ENCODE measurements around the gene MNX1.

Gene MNX1

GRCh38 chr7:157009778-157010587 is 480 bp downstream of the MNX1 start:
- Histone ChIP-seq H3K27ac (replicated peaks) (no peak overlapping the region), H3K4me3 (replicated peaks; ENCODE audit: insufficient read depth, low read length) (peak overlapping the region; percentile 40), H3K27me3 (ENCODE audit: insufficient read depth, poor library complexity, severe bottlenecking) (peaks cover 84% of the 10 kb centered on the region)
- DNase-seq (ENCODE audit: low read depth in 1 of 2, low spot score in 1 of 2): no peak
- TF ChIP-seq SPI1 (IDR thresholded peaks at IDR 0.05; ENCODE audit: borderline replicate concordance, low read depth): no peak

DNA sequence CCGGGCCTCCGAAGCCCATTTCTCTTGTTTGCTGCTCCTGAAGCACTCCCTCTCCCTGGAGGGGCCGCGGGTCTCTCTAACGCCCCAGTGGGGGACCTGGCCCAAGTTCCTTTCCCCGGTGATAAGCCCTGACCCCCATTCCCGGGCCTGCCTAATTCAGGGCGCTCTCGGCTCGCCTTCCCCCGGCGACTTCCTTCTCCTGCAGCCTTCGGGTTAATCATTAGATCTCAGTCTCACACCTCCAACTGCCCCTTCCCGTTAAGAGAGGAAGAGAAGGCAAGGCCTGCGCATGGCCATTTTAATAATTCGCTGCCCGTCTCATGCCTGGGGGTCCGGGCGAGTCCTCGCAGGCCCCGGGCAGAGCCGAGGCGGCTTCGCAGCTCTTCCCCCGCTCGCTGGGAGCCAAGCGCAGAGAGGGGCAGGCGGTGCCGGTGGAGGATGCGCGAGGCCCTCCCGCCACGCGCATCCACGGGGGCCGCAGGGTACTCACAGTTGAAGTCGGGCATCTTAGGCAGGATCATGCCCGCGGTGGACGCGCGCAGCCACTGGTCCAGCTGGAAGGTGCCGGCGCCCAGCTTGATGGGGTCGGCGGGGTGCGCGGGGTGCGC is 1.2 kb downstream of the MNX1 start:
- H3K27me3 ChIP-seq (ENCODE audit: insufficient read depth, poor library complexity, severe bottlenecking): peaks cover 84% of the 10 kb centered on the region
- no peak overlapping the region for H3K27ac ChIP-seq (replicated peaks)
- no peak for DNase-seq (ENCODE audit: low read depth in 1 of 2, low spot score in 1 of 2)
- H3K4me3 ChIP-seq (replicated peaks; ENCODE audit: insufficient read depth, low read length): no peak overlapping the region
- TF ChIP-seq SPI1 (IDR thresholded peaks at IDR 0.05; ENCODE audit: borderline replicate concordance, low read depth) (no peak), CTCF (IDR thresholded peaks at IDR 0.05; ENCODE audit: insufficient read depth, low read length) (no peak), GABPA (IDR thresholded peaks at IDR 0.05; ENCODE audit: low read depth) (no peak), REST (IDR thresholded peaks at IDR 0.05; ENCODE audit: insufficient replicate concordance, low read depth) (no peak), POLR2AphosphoS5 (IDR thresholded peaks at IDR 0.05; ENCODE audit: low read depth) (no peak)

- TF ChIP-seq CTCF (IDR thresholded peaks at IDR 0.05; ENCODE audit: insufficient read depth, low read length) (no peak), POLR2AphosphoS5 (IDR thresholded peaks at IDR 0.05; ENCODE audit: low read depth) (no peak), SPI1 (IDR thresholded peaks at IDR 0.05; ENCODE audit: borderline replicate concordance, low read depth) (no peak), REST (IDR thresholded peaks at IDR 0.05; ENCODE audit: insufficient replicate concordance, low read depth) (no peak), GABPA (IDR thresholded peaks at IDR 0.05; ENCODE audit: low read depth) (no peak)
- H3K27ac ChIP-seq (replicated peaks): no peak overlapping the region
- H3K4me3 ChIP-seq (replicated peaks; ENCODE audit: insufficient read depth, low read length): no peak overlapping the region
- DNase-seq (ENCODE audit: low read depth in 1 of 2, low spot score in 1 of 2): no peak
- H3K27me3 ChIP-seq (ENCODE audit: insufficient read depth, poor library complexity, severe bottlenecking): peaks cover 84% of the 10 kb centered on the region
Measured at GRCh38 chr7:157008206-157009169, 2.0 kb downstream of the MNX1 start.
